HepG2 (cell line): Measurements from ENCODE around the gene TBRG1. TPM values are rescaled to one million over a fixed set of nuclear protein-coding genes. Genes with fewer than 3 reads are reported as not detected.

Experiments used
- DNMT1 ChIP-seq: sonication (generic); formaldehyde crosslinking; IDR thresholded peaks from 2 replicates; pipeline ENCODE4 v1.5.1; 2020; ENCODE audit warnings: mild to moderate bottlenecking, missing genetic modification reagents
- GTF3A ChIP-seq: sonication (generic); formaldehyde crosslinking; conservative IDR thresholded peaks from 2 replicates; pipeline ENCODE4 v1.4.0; 2020; ENCODE audit warnings: mild to moderate bottlenecking, missing genetic modification reagents
- HMGXB3 ChIP-seq: sonication (generic); formaldehyde crosslinking; IDR thresholded peaks from 2 replicates; pipeline ENCODE4 v1.4.0; 2020; ENCODE audit warnings: missing genetic modification reagents, borderline replicate concordance
- TSC22D2 ChIP-seq: sonication (generic); formaldehyde crosslinking; IDR thresholded peaks from 2 replicates; pipeline ENCODE4 v1.5.1; 2020; ENCODE audit warnings: missing genetic modification reagents, mild to moderate bottlenecking, borderline replicate concordance
- ZBTB40 ChIP-seq, 2 experiments: fragments of 450-650 bp in 1 of 2; sonication (generic) in 1 of 2; formaldehyde crosslinking in 1 of 2; IDR thresholded peaks; 2 replicates each; pipeline versions ENCODE4 v1.6.1 to v1.8.0; 2016 to 2022; ENCODE audit warnings: antibody characterized with exemption in 1 of 2, mild to moderate bottlenecking in 1 of 2, missing genetic modification reagents in 1 of 2
- ZNF296 ChIP-seq: sonication (generic); formaldehyde crosslinking; conservative IDR thresholded peaks from 2 replicates; pipeline ENCODE4 v1.5.0; 2020; ENCODE audit warnings: mild to moderate bottlenecking, missing genetic modification reagents
- ZNF703 ChIP-seq: sonication (generic); formaldehyde crosslinking; IDR thresholded peaks from 2 replicates; pipeline ENCODE4 v1.5.1; 2020; ENCODE audit warnings: missing genetic modification reagents, mild to moderate bottlenecking, moderate library complexity, borderline replicate concordance
- polyA plus RNA-seq, 8 experiments: library from polyadenylated mRNA; depleted of rRNA in 3 of 8; stranded (reverse) in 7 of 8; unstranded in 1 of 8; fragments of >200 nt; fragmentation: Illumina TruSeq in 4 of 8; extraction: Trizol in 4 of 8; gene quantifications; 2 replicates each; pipeline versions ENCODE4 v1.2.1 to v1.2.3, GENCODE V29; 2011 to 2016; ENCODE audit warnings: low read depth in 4 of 8, missing spikeins in 1 of 8, mixed read lengths in 1 of 8; ENCODE audit not compliant: insufficient read depth in 1 of 8
- total RNA-seq, 5 experiments: library from RNA; depleted of rRNA; stranded (reverse); fragments of >200 nt; fragmentation: Illumina TruSeq; extraction: Trizol; gene quantifications; 2 replicates each; pipeline ENCODE4 v1.2.3, GENCODE V29; 2016; ENCODE audit warnings: low read depth in 1 of 5
- TF ChIP-seq, protein P1 (sequence below): sonication (generic); formaldehyde crosslinking; IDR thresholded peaks from 2 replicates; pipeline ENCODE4 v1.5.1; 2020; ENCODE audit warnings: missing genetic modification reagents, mild to moderate bottlenecking, borderline replicate concordance
- TF ChIP-seq, protein P2 (sequence below): sonication (generic); formaldehyde crosslinking; IDR thresholded peaks from 2 replicates; pipeline ENCODE4 v1.5.0; 2020; ENCODE audit warnings: missing genetic modification reagents

Gene TBRG1
- total and polyA plus RNA-seq, 2 of the 13 experiments (the other 11 are each of a cell fraction or from before 2014, with no cell fraction given), result 21.7 to 25.6 TPM

- TF ChIP-seq HMGXB3 (no peak), TSC22D2 (CRISPR knock-in tag) (peak; percentile 78; the same call in 1 of the 2 replicates), GTF3A (CRISPR knock-in tag) (no peak), ZBTB40 (IDR thresholded peaks at IDR 0.05) (peak; percentile 77), ZBTB40 (CRISPR knock-in tag; IDR thresholded peaks at IDR 0.05) (peak; percentile 84; the same call in 1 of the 2 replicates), ZNF296 (CRISPR knock-in tag) (no peak), DNMT1 (no peak; the same call in 1 of the 2 replicates), ZNF703 (CRISPR knock-in tag) (peak; percentile 89; the same call in 1 of the 2 replicates)
- TF ChIP-seq, protein P1, sequence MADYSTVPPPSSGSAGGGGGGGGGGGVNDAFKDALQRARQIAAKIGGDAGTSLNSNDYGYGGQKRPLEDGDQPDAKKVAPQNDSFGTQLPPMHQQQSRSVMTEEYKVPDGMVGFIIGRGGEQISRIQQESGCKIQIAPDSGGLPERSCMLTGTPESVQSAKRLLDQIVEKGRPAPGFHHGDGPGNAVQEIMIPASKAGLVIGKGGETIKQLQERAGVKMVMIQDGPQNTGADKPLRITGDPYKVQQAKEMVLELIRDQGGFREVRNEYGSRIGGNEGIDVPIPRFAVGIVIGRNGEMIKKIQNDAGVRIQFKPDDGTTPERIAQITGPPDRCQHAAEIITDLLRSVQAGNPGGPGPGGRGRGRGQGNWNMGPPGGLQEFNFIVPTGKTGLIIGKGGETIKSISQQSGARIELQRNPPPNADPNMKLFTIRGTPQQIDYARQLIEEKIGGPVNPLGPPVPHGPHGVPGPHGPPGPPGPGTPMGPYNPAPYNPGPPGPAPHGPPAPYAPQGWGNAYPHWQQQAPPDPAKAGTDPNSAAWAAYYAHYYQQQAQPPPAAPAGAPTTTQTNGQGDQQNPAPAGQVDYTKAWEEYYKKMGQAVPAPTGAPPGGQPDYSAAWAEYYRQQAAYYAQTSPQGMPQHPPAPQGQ (CRISPR knock-in tag), result no peak
- TF ChIP-seq, protein P2, sequence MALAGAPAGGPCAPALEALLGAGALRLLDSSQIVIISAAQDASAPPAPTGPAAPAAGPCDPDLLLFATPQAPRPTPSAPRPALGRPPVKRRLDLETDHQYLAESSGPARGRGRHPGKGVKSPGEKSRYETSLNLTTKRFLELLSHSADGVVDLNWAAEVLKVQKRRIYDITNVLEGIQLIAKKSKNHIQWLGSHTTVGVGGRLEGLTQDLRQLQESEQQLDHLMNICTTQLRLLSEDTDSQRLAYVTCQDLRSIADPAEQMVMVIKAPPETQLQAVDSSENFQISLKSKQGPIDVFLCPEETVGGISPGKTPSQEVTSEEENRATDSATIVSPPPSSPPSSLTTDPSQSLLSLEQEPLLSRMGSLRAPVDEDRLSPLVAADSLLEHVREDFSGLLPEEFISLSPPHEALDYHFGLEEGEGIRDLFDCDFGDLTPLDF (CRISPR knock-in tag), result no peak; the same call in 1 of the 2 replicates
Observed at GRCh38 chr11:124622531-124623451, at the start of gene TBRG1 (continued).
